Psoas muscle (tissue), 8 donors: ENCODE measurements around the gene SLC25A13. TPM values are rescaled to one million over a fixed set of nuclear protein-coding genes. Genes with fewer than 3 reads are reported as not detected.

Experiments
- ATAC-seq, 4 donors: fragments of 200-7000 bp; cut with Tn5 transposase; one replicate each; pipeline ENCODE4 v1.9.1; 2020; ENCODE audit warnings: moderate library complexity in 3 of 4, mild to moderate bottlenecking in 2 of 4
- DNase-seq, 2 donors: peaks; one replicate each; pipeline ENCODE4 v3.0.0-alpha.2; 2020
- H3K27ac ChIP-seq: fragments of 200-600 bp; one replicate; pipeline ENCODE4 v1.8.0; 2022
- H3K27me3 ChIP-seq, 3 donors: fragments of 200-600 bp in 1 of 3; one replicate each; pipeline versions ENCODE4 v1.6.1 to v1.8.0; 2013 to 2022; ENCODE audit warnings: low read length in 2 of 3, mild to moderate bottlenecking in 2 of 3, moderate library complexity in 1 of 3; ENCODE audit not compliant: insufficient read depth in 3 of 3
- H3K36me3 ChIP-seq, 2 donors: fragments of 200-600 bp in 1 of 2; one replicate each; pipeline versions ENCODE4 v1.6.1 to v1.8.0; 2013 to 2022; ENCODE audit warnings: low read depth in 1 of 2, mild to moderate bottlenecking in 1 of 2, moderate library complexity in 1 of 2; ENCODE audit not compliant: insufficient read depth in 1 of 2
- H3K4me1 ChIP-seq: fragments of 200-600 bp; one replicate; pipeline ENCODE4 v1.8.0; 2022
- H3K4me3 ChIP-seq: fragments of 200-600 bp; one replicate; pipeline ENCODE4 v1.8.0; 2022; ENCODE audit warnings: mild to moderate bottlenecking
- H3K9me3 ChIP-seq: fragments of 200-600 bp; one replicate; pipeline ENCODE4 v1.8.0; 2022
- WGBS, 3 donors: extraction: QIAGEN DNeasy Blood & Tissue Kit; methylation state at CpG; one replicate each; pipeline versions ENCODE4 v1.1.6 to v1.1.7; 2013; 5-methylcytosine and 5-hydroxymethylcytosine counted together
- intact Hi-C, 2 donors: fragments of 100-400 bp; cut with DNase I; formaldehyde crosslinking; loops; one replicate each; pipeline versions ENCODE4 v1.11.0 to v1.14.2; 2022
- polyA plus RNA-seq, 3 donors: library from polyadenylated mRNA; stranded (reverse); fragments of 200-250 nt; gene quantifications; one replicate each; pipeline ENCODE4 v1.2.3, GENCODE V29; 2013
- total RNA-seq, 4 donors: library from RNA; stranded (reverse); fragmentation: NEBNext Ultra II Directional in 2 of 4; extraction: Animal tissue kit (Norgen Biotek cat#: 25700) in 2 of 4; gene quantifications; one replicate each; pipeline versions ENCODE4 v1.2.1 to v1.2.4, GENCODE V29; 2021 to 2023
- TF ChIP-seq, protein P1 (sequence below): fragments of 200-600 bp; IDR thresholded peaks from one replicate; pipeline ENCODE4 v1.8.0; 2022; ENCODE audit warnings: antibody characterized with exemption
- donor health status: healthy with polysubstance abuse.
- donor health status: DM: no; HTN: no; CAD: no; lungs with moderate emphysema.
- donor health status: Bipolar disorder and iron deficiency.
- donor health status: healthy.
- donor health status: DM: yes; HTN: yes; CAD: no.
- donor health status: DM: no; HTN: no; CAD: no.
- donor health status: DM: no; HTN: no; CAD: no.
- donor health status: DM: yes; HTN: yes; CAD: no.

The SLC25A13 gene
- total and polyA plus RNA-seq, 7 donors: 3.3 to 31.6 (median 9.0) TPM

DNA sequence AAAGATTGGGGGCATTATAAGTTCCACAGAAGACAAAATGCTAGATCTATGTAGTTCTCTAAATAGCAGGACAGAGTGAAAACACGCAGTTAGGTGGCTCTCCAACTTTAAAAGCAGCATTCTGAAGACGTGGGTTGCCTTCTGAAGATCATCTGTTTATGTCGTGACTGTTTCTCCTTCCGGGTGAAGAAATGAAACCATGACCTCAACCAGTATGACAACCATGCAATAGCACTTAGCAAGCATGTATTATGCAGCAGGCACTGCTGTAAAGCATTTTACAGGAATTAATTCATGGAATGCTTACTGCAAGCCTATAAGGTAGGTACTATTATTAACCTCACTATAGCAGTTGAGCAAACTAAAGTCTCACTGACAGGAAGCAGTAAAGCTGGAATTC is 125.2 kb downstream of the SLC25A13 start:
- no peak for DNase-seq
- peaks cover 10% of the 10 kb centered on the region for H3K4me1 ChIP-seq
- intact Hi-C loops: no loop called here
- no peaks in the 10 kb centered on the region for H3K9me3 ChIP-seq
- H3K27me3 ChIP-seq: no peaks in the 10 kb centered on the region
- WGBS, 3 donors: 91 to 96% (median 92%) methylated on average over 4 of the region's 4 CpGs
- H3K4me3 ChIP-seq: no peak overlapping the region
- no peak overlapping the region for H3K27ac ChIP-seq
- ATAC-seq: no peak
- peaks cover 5 to 19% of the 10 kb centered on the region in 2 donors for H3K36me3 ChIP-seq
- TF ChIP-seq, protein P1, sequence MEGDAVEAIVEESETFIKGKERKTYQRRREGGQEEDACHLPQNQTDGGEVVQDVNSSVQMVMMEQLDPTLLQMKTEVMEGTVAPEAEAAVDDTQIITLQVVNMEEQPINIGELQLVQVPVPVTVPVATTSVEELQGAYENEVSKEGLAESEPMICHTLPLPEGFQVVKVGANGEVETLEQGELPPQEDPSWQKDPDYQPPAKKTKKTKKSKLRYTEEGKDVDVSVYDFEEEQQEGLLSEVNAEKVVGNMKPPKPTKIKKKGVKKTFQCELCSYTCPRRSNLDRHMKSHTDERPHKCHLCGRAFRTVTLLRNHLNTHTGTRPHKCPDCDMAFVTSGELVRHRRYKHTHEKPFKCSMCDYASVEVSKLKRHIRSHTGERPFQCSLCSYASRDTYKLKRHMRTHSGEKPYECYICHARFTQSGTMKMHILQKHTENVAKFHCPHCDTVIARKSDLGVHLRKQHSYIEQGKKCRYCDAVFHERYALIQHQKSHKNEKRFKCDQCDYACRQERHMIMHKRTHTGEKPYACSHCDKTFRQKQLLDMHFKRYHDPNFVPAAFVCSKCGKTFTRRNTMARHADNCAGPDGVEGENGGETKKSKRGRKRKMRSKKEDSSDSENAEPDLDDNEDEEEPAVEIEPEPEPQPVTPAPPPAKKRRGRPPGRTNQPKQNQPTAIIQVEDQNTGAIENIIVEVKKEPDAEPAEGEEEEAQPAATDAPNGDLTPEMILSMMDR: no peak

DNA sequence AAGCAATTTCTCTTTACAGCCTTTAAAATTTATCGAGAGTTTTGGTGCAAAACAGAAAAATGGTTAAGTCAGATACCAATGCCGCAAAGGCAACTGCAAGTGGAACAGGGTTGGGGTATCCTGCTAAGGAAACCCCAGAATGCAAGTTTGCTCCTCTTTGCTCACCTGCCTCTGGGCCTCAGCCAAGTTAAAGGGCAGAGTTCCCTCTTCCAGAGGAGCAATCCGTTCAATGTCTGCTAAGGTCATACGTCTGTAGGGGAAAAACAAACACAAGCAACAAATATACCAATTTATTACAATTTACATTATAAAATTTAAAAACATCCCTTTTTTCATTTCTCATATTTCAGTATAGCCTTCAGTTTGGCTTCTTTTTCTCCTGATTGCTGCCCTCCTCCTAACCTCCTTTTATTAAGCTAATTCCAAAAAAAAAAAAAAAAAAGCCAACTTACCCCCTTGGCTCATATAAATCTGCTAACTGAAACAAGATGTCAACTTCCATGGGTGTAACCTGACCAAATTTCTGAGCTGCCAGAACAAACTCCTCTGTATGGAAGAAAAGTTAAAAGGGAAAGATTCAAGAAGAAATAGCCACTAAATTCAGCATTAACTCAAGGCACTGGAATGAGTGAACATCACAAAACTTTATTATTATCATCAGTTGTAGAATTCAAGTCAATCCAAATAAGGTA is 132.6 kb downstream of the SLC25A13 start:
- Histone ChIP-seq H3K27me3 (no peaks in the 10 kb centered on the region), H3K4me3 (no peak overlapping the region)
- ATAC-seq: no peak

DNA sequence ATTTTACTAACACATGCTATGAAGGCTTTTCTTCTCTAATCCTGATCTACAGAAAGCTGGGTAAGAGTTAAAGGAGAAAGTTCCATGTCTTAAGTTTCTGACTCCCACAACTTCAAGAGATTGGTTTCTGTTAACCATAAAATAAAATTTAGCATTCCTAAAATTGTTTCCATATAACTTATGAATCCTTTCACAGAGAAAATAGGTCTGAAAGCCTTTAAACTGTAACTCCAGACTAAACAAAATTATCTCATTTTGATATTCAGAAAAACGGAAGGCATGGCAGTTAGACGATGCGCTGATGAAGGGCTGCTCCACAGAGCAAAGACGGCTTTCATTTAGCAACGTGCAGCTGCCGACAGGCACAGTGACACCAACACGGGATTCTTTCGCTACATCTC is 133.3 kb downstream of the SLC25A13 start:
- TF ChIP-seq, protein P1: no peak
- no peak overlapping the region for H3K4me3 ChIP-seq
- intact Hi-C loops: no loop called here
- no peaks in the 10 kb centered on the region for H3K27me3 ChIP-seq
- 51 to 59% (median 56%) methylated on average over 8 of the region's 8 CpGs for WGBS, 3 donors
- H3K9me3 ChIP-seq: no peaks in the 10 kb centered on the region
- H3K36me3 ChIP-seq: peaks cover 8 to 88% of the 10 kb centered on the region in 2 donors
- DNase-seq (no peak), ATAC-seq (no peak)
- H3K4me1 ChIP-seq: no peaks in the 10 kb centered on the region
- no peak overlapping the region for H3K27ac ChIP-seq

More for the DNA sequence above, 132.6 kb downstream of the SLC25A13 start:
- 55 to 63% (median 56%) methylated on average over 4 of the region's 4 CpGs for WGBS, 3 donors
- H3K9me3 ChIP-seq: no peaks in the 10 kb centered on the region
- H3K27ac ChIP-seq: no peak overlapping the region
- no peaks in the 10 kb centered on the region for H3K4me1 ChIP-seq
- no peak for DNase-seq
- intact Hi-C loops: no loop called here
- H3K36me3 ChIP-seq: peaks cover 8 to 81% of the 10 kb centered on the region in 2 donors
- TF ChIP-seq, protein P1: no peak

DNA sequence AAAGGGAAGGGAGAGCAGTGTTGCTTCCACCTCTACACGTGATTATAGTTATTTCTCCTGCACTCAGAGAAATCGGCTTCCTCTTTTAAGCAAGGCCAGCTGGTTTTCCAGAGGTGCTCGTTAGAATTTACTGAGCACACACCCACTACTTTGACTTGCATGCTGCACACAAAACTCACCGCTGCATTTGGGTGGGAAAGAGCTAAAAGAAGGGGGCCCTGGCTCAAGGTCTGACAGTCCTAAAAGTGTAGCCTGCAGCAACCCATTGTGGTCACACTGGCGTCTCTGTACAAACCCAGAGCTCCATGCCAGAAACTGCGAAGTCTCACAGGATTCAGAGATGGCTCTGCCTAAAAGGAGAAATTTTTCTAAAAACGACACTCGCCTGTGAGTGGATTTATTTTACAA is 133.7 kb downstream of the SLC25A13 start:
- TF ChIP-seq, protein P1: no peak
- Histone ChIP-seq H3K36me3 (peaks cover 8 to 88% of the 10 kb centered on the region in 2 donors), H3K27me3 (no peaks in the 10 kb centered on the region), H3K4me1 (no peaks in the 10 kb centered on the region), H3K4me3 (no peak overlapping the region), H3K27ac (no peak overlapping the region), H3K9me3 (no peaks in the 10 kb centered on the region)
- intact Hi-C loops: no loop called here
- 48 to 61% (median 53%) methylated on average over 8 of the region's 8 CpGs for WGBS, 3 donors
- no peak for DNase-seq
- ATAC-seq: no peak

DNA sequence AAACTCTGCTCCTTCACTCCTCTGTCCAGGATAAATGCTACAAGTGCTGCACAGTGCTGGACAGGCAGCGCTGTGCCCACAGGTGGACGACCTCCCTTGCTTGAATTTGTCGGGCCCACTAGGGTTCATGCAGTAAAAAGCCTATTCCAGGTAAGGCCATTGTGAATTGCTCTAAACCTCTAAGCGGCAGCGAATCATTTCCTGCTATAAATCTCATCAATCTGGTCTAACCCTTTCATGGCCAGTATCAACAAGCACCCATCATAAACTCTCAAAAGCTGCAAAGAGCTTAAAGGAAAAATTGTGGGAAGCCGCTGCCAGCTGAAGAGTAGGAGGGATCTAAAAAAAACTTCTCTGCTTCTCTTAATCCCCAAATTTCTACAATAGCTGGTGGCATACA is 134.2 kb downstream of the SLC25A13 start:
- no peak overlapping the region for H3K4me3 ChIP-seq
- peaks cover 9 to 88% of the 10 kb centered on the region in 2 donors for H3K36me3 ChIP-seq
- WGBS, 3 donors: 66 to 73% (median 72%) methylated on average over 6 of the region's 6 CpGs
- ATAC-seq: no peak
- no peaks in the 10 kb centered on the region for H3K27me3 ChIP-seq
- H3K9me3 ChIP-seq: no peaks in the 10 kb centered on the region
- intact Hi-C loops: no loop called here
- TF ChIP-seq, protein P1: no peak
- no peak for DNase-seq
- no peak overlapping the region for H3K27ac ChIP-seq
- no peaks in the 10 kb centered on the region for H3K4me1 ChIP-seq
